H1 (cell line): ENCODE measurements around the gene BRIX1. TPM values are rescaled to one million over a fixed set of nuclear protein-coding genes. Genes with fewer than 3 reads are reported as not detected.

Experiments
- CTCF ChIA-PET: fragments of 300-600 bp; sonication (Branson Sonifier 250); formaldehyde crosslinking; loops from one replicate; lab custom pipeline; 2021; ENCODE audit not compliant: partially characterized antibody; lab: Charles Lee
- POLR2A ChIA-PET: fragments of 300-600 bp; sonication (Branson Sonifier 250); formaldehyde crosslinking; loops from one replicate; lab custom pipeline; 2021; ENCODE audit warnings: inconsistent platforms; ENCODE audit not compliant: partially characterized antibody; lab: Charles Lee
- DNase-seq, 2 experiments: peaks; one replicate each; pipeline versions ENCODE4 v3.0.0 to v3.0.0-alpha.2; 2010 to 2022; ENCODE audit warnings: low spot score in 2 of 2, low read depth in 1 of 2, mixed read lengths in 1 of 2
- FAIRE-seq: peaks from 2 replicates; lab custom pipeline; 2011; peaks lifted over from hg19 to GRCh38; lab: Jason Lieb, UNC
- H2AFZ ChIP-seq: 2 replicates; pipeline ENCODE4 v1.8.1; 2012; ENCODE audit warnings: low read length, inconsistent platforms
- H2AK5ac ChIP-seq: 2 replicates; pipeline ENCODE4 v1.6.1; 2013; ENCODE audit warnings: low read depth, low read length
- H2BK120ac ChIP-seq: replicated peaks from 2 replicates; pipeline ENCODE3; 2013; ENCODE audit warnings: low read depth, low read length, inconsistent platforms
- H2BK12ac ChIP-seq: 2 replicates; pipeline ENCODE4 v1.6.1; 2013; ENCODE audit warnings: low read depth, low read length
- H2BK15ac ChIP-seq: 2 replicates; pipeline ENCODE4 v1.6.1; 2013; ENCODE audit warnings: low read length
- H2BK20ac ChIP-seq: 2 replicates; pipeline ENCODE4 v1.6.1; 2013; ENCODE audit warnings: low read length
- H2BK5ac ChIP-seq: 2 replicates; pipeline ENCODE4 v1.6.1; 2013; ENCODE audit warnings: low read depth, low read length
- H3K14ac ChIP-seq: 2 replicates; pipeline ENCODE4 v1.6.1; 2013; ENCODE audit warnings: inconsistent platforms; ENCODE audit not compliant: insufficient read length
- H3K18ac ChIP-seq: 2 replicates; pipeline ENCODE4 v1.6.1; 2013; ENCODE audit warnings: low read length; ENCODE audit errors: extremely low read depth
- H3K23ac ChIP-seq: 2 replicates; pipeline ENCODE4 v1.6.1; 2013; ENCODE audit warnings: inconsistent platforms; ENCODE audit not compliant: insufficient read length
- H3K23me2 ChIP-seq: 2 replicates; pipeline ENCODE4 v1.6.1; 2013; ENCODE audit warnings: low read depth, low read length
- H3K27ac ChIP-seq: 2 replicates; pipeline ENCODE4 v1.6.1; 2011; ENCODE audit warnings: low read depth, low read length, inconsistent platforms
- H3K27me3 ChIP-seq, 4 experiments: replicated peaks in 1 of 4; 1 replicate in 1 of 4; 2 replicates in 3 of 4; pipeline versions ENCODE4 v1.6.1 to v1.8.1; 2011 to 2013; ENCODE audit warnings: low read length in 3 of 4, mild to moderate bottlenecking in 3 of 4, inconsistent platforms in 2 of 4, mixed read lengths in 2 of 4, moderate library complexity in 1 of 4; ENCODE audit not compliant: control insufficient read depth in 3 of 4, insufficient read depth in 3 of 4; ENCODE audit errors: extremely low read depth in 1 of 4
- H3K36me3 ChIP-seq, 4 experiments: 2 replicates each; pipeline versions ENCODE4 v1.6.1 to v1.8.1; 2011 to 2013; ENCODE audit warnings: mild to moderate bottlenecking in 4 of 4, low read length in 3 of 4, moderate library complexity in 2 of 4, control low read depth in 1 of 4, inconsistent platforms in 1 of 4; ENCODE audit not compliant: insufficient read depth in 4 of 4, control insufficient read depth in 2 of 4
- H3K4ac ChIP-seq: replicated peaks from 2 replicates; pipeline ENCODE3; 2013; ENCODE audit warnings: low read length, low read depth, mixed read lengths, inconsistent platforms; ENCODE audit not compliant: insufficient read length
- H3K4me1 ChIP-seq, 4 experiments: replicated peaks in 1 of 4; 1 replicate in 1 of 4; 2 replicates in 3 of 4; pipeline versions ENCODE4 v1.6.1 to v1.8.1; 2011 to 2013; ENCODE audit warnings: low read length in 3 of 4, inconsistent platforms in 2 of 4, mixed read lengths in 1 of 4; ENCODE audit not compliant: insufficient read depth in 4 of 4, control insufficient read depth in 3 of 4
- H3K4me2 ChIP-seq, 2 experiments: 2 replicates each; pipeline versions ENCODE4 v1.6.1 to v1.8.1; 2011 to 2013; ENCODE audit warnings: low read depth in 2 of 2, low read length in 2 of 2, control low read depth in 1 of 2, inconsistent platforms in 1 of 2, mild to moderate bottlenecking in 1 of 2; ENCODE audit not compliant: insufficient read depth in 1 of 2
- H3K4me3 ChIP-seq, 4 experiments: fragments of 200-600, 300-600 bp in 1 of 4; sonication (generic), shearing (Covaris generic), sonication (Bioruptor Twin) in 1 of 4; 2 replicates each; pipeline versions ENCODE4 v1.5.1 to v1.8.1; 2011 to 2016; ENCODE audit warnings: low read length in 4 of 4, low read depth in 3 of 4, control low read depth in 2 of 4, inconsistent platforms in 2 of 4, mild to moderate bottlenecking in 2 of 4, mixed read lengths in 1 of 4, moderate library complexity in 1 of 4; ENCODE audit not compliant: insufficient read depth in 2 of 4; ENCODE audit errors: extremely low read depth in 1 of 4
- H3K56ac ChIP-seq: replicated peaks from 2 replicates; pipeline ENCODE3; 2013; ENCODE audit warnings: low read depth, mild to moderate bottlenecking, mixed read lengths, low read length, inconsistent platforms; ENCODE audit not compliant: insufficient read length
- H3K79me1 ChIP-seq: 2 replicates; pipeline ENCODE4 v1.6.1; 2013; ENCODE audit warnings: low read depth, low read length, control low read depth
- H3K79me2 ChIP-seq, 2 experiments: 2 replicates each; pipeline versions ENCODE4 v1.6.1 to v1.8.1; 2012 to 2013; ENCODE audit warnings: low read length in 2 of 2, mild to moderate bottlenecking in 2 of 2, inconsistent platforms in 1 of 2; ENCODE audit not compliant: insufficient read depth in 2 of 2, control insufficient read depth in 1 of 2
- H3K9ac ChIP-seq, 4 experiments: replicated peaks in 1 of 4; 1 replicate in 1 of 4; 2 replicates in 3 of 4; pipeline versions ENCODE4 v1.6.1 to v1.8.1; 2011 to 2013; ENCODE audit warnings: low read depth in 3 of 4, low read length in 3 of 4, control low read depth in 2 of 4, mild to moderate bottlenecking in 2 of 4, moderate library complexity in 2 of 4, inconsistent platforms in 1 of 4; ENCODE audit errors: extremely low read depth in 1 of 4
- H3K9me3 ChIP-seq, 2 experiments: 2 replicates each; pipeline versions ENCODE4 v1.6.1 to v1.8.1; 2012 to 2013; ENCODE audit warnings: mild to moderate bottlenecking in 2 of 2, moderate library complexity in 2 of 2, control low read depth in 1 of 2, inconsistent platforms in 1 of 2, low read depth in 1 of 2, low read length in 1 of 2, mixed read lengths in 1 of 2; ENCODE audit not compliant: insufficient read depth in 2 of 2
- H4K20me1 ChIP-seq, 2 experiments: replicated peaks in 1 of 2; 2 replicates each; pipeline versions ENCODE3 to v1.8.1; 2011 to 2013; ENCODE audit warnings: inconsistent platforms in 2 of 2, low read length in 2 of 2, mild to moderate bottlenecking in 1 of 2; ENCODE audit not compliant: insufficient read depth in 2 of 2, control insufficient read depth in 1 of 2
- H4K5ac ChIP-seq: 2 replicates; pipeline ENCODE4 v1.6.1; 2013; ENCODE audit warnings: low read length, low read depth, mixed read lengths, inconsistent platforms; ENCODE audit not compliant: insufficient read length
- H4K8ac ChIP-seq: 2 replicates; pipeline ENCODE4 v1.8.0; 2013; ENCODE audit warnings: mild to moderate bottlenecking, moderate library complexity, low read length, inconsistent platforms; ENCODE audit not compliant: insufficient read depth; ENCODE audit errors: extremely low read depth
- H4K91ac ChIP-seq: replicated peaks from 2 replicates; pipeline ENCODE3; 2013; ENCODE audit warnings: low read length, mixed read lengths, inconsistent platforms; ENCODE audit not compliant: insufficient read length
- polyA plus RNA-seq, 7 experiments: library from polyadenylated mRNA; depleted of rRNA in 3 of 7; stranded (reverse) in 5 of 7; unstranded in 2 of 7; fragments of >200 nt in 5 of 7; fragments of 200-250 nt in 2 of 7; gene quantifications; 1 replicate in 5 of 7; 2 replicates in 1 of 7; 4 replicates in 1 of 7; pipeline versions ENCODE4 v1.2.1 to v1.2.3, GENCODE V29; 2011 to 2013; ENCODE audit warnings: missing spikeins in 2 of 7, mixed read lengths in 2 of 7
- total RNA-seq: library from RNA; stranded (reverse); fragmentation: NEBNext Ultra II Directional; extraction: Animal tissue kit (Norgen Biotek cat#: 25700); gene quantifications from 2 replicates; pipeline ENCODE4 v1.2.1, GENCODE V29; 2021

The BRIX1 gene
- total and polyA plus RNA-seq, 2 of the 8 experiments (the other 6 are each of a cell fraction or from before 2014, with no cell fraction given), result 26.9 to 71.7 TPM

- CTCF ChIA-PET, result interaction anchor here (0.7 to 4.9 kb wide), 56 partner anchors 7 to 446 kb away, joined by 3 to 44 read pairs (median 5); partner anchors contain the start of genes BRIX1, RAD1 and TTC23L
These were observed 17.9 kb upstream of the BRIX1 start for GRCh38 chr5:34897646-34898045.

More at GRCh38 chr5:34897646-34898045, 17.9 kb upstream of the BRIX1 start:
- Histone ChIP-seq H4K20me1 (no peaks in the 10 kb centered on the region), H4K8ac (no peak overlapping the region), H3K9ac (no peak overlapping the region), H2BK20ac (no peak overlapping the region), H2AFZ (no peak overlapping the region), H2BK15ac (no peak overlapping the region), H3K27ac (no peak overlapping the region), H3K4me1 (peaks cover 0 to 11% (median 0%) of the 10 kb centered on the region in 4 experiments; a peak in 1 of 7 replicates), H3K14ac (no peak overlapping the region), H3K4ac (no peak overlapping the region), H2BK12ac (no peak overlapping the region), H3K79me2 (no peaks in the 10 kb centered on the region), H2BK120ac (no peak overlapping the region), H4K91ac (no peak overlapping the region), H2BK5ac (no peak overlapping the region), H2AK5ac (no peak overlapping the region), H4K5ac (no peak overlapping the region), H3K18ac (no peak overlapping the region), H3K79me1 (no peaks in the 10 kb centered on the region), H3K23ac (no peak overlapping the region), H3K9me3 (no peaks in the 10 kb centered on the region), H3K4me2 (no peak overlapping the region), H3K4me3 (no peak overlapping the region), H3K23me2 (no peaks in the 10 kb centered on the region), H3K27me3 (no peaks in the 10 kb centered on the region), H3K56ac (no peak overlapping the region), H3K36me3 (peaks cover 0 to 4% (median under 1%) of the 10 kb centered on the region in 4 experiments; a peak in 2 of 8 replicates)
- POLR2A ChIA-PET, result interaction anchor here (1.2 to 2.3 kb wide), 5 partner anchors 17 to 422 kb away, joined by 3 to 11 read pairs (median 5); partner anchors contain the start of genes BRIX1, RAD1 and TTC23L
- no peak for FAIRE-seq
- no peak for DNase-seq
